CD14-positive monocyte (primary cell): ENCODE data around the gene IL18. TPM values are rescaled to one million over a fixed set of nuclear protein-coding genes. Genes with fewer than 3 reads are reported as not detected.

Experiments
- DNase-seq, 3 donors: peaks; one replicate each; pipeline ENCODE4 v3.0.0-alpha.2; 2011 to 2022
- H2AFZ ChIP-seq: 2 replicates; pipeline ENCODE4 v1.6.0; 2012; ENCODE audit warnings: mild to moderate bottlenecking, low read depth, low read length, inconsistent platforms; ENCODE audit not compliant: insufficient read depth, poor library complexity, severe bottlenecking
- H3K27ac ChIP-seq, 2 donors: 1 replicate in 1 of 2; 2 replicates in 1 of 2; pipeline ENCODE4 v1.5.1; 2012 to 2013; ENCODE audit warnings: low read length in 2 of 2, control low read depth in 1 of 2, inconsistent platforms in 1 of 2, low read depth in 1 of 2, mild to moderate bottlenecking in 1 of 2
- H3K27me3 ChIP-seq, 2 donors: one replicate each; pipeline versions ENCODE4 v1.6.0 to v1.6.1; 2011 to 2013; ENCODE audit warnings: low read length in 2 of 2; ENCODE audit not compliant: control insufficient read depth in 2 of 2, insufficient read depth in 2 of 2
- H3K36me3 ChIP-seq, 2 donors: replicated peaks in 1 of 2; 1 replicate in 1 of 2; 2 replicates in 1 of 2; pipeline versions ENCODE4 v1.5.1 to v1.6.1; 2012 to 2013; ENCODE audit warnings: low read length in 2 of 2, control low read depth in 1 of 2, inconsistent platforms in 1 of 2, mild to moderate bottlenecking in 1 of 2; ENCODE audit not compliant: insufficient read depth in 2 of 2, control insufficient read depth in 1 of 2
- H3K4me1 ChIP-seq, 2 donors: 1 replicate in 1 of 2; 2 replicates in 1 of 2; pipeline versions ENCODE4 v1.5.1 to v1.6.1; 2012 to 2013; ENCODE audit warnings: low read length in 2 of 2, control low read depth in 1 of 2, inconsistent platforms in 1 of 2, mild to moderate bottlenecking in 1 of 2, moderate library complexity in 1 of 2; ENCODE audit not compliant: insufficient read depth in 2 of 2, control insufficient read depth in 1 of 2
- H3K4me2 ChIP-seq: replicated peaks from 2 replicates; pipeline ENCODE3; 2012; ENCODE audit warnings: low read length, moderate library complexity, mild to moderate bottlenecking; ENCODE audit not compliant: poor library complexity, severe bottlenecking; ENCODE audit errors: extremely low read depth
- H3K4me3 ChIP-seq, 3 experiments: fragments of 200-600 bp in 1 of 3; sonication (generic) in 1 of 3; replicated peaks in 1 of 3; 1 replicate in 2 of 3; 2 replicates in 1 of 3; pipeline ENCODE4 v1.5.1; 2011 to 2013; ENCODE audit warnings: low read length in 3 of 3, mild to moderate bottlenecking in 3 of 3, control low read depth in 2 of 3, low read depth in 2 of 3, inconsistent platforms in 1 of 3, moderate library complexity in 1 of 3
- H3K79me2 ChIP-seq: 2 replicates; pipeline ENCODE4 v1.6.0; 2012; ENCODE audit warnings: mild to moderate bottlenecking, control low read depth, inconsistent platforms, low read length, moderate library complexity; ENCODE audit not compliant: insufficient read depth
- H3K9ac ChIP-seq: 2 replicates; pipeline ENCODE4 v1.6.0; 2017; ENCODE audit warnings: low read length, mild to moderate bottlenecking; ENCODE audit not compliant: insufficient read depth, poor library complexity, severe bottlenecking
- H3K9me3 ChIP-seq, 2 donors: replicated peaks in 1 of 2; 1 replicate in 1 of 2; 2 replicates in 1 of 2; pipeline versions ENCODE4 v1.5.1 to v1.6.1; 2012 to 2013; ENCODE audit warnings: low read length in 2 of 2, control low read depth in 1 of 2; ENCODE audit not compliant: control insufficient read depth in 1 of 2, insufficient read depth in 1 of 2
- H4K20me1 ChIP-seq: 2 replicates; pipeline ENCODE4 v1.6.0; 2012; ENCODE audit warnings: mild to moderate bottlenecking, low read length, control low read depth, moderate library complexity; ENCODE audit not compliant: insufficient read depth
- H3K27ac Mint-ChIP-seq, 7 donors: one replicate each; pipeline ENCODE4 v1.8.0; 2020; ENCODE audit warnings: mild to moderate bottlenecking in 7 of 7, mixed read lengths in 7 of 7, moderate library complexity in 6 of 7, inconsistent platforms in 2 of 7
- H3K27me3 Mint-ChIP-seq, 3 donors: one replicate each; pipeline ENCODE4 v1.8.0; 2021 to 2022; ENCODE audit warnings: low read depth in 3 of 3, mild to moderate bottlenecking in 3 of 3, mixed read lengths in 3 of 3, moderate library complexity in 3 of 3, inconsistent platforms in 1 of 3
- H3K36me3 Mint-ChIP-seq, 2 donors: one replicate each; pipeline ENCODE4 v1.8.0; 2020; ENCODE audit warnings: mixed read lengths in 2 of 2, inconsistent platforms in 1 of 2, mild to moderate bottlenecking in 1 of 2
- H3K4me1 Mint-ChIP-seq: one replicate; pipeline ENCODE4 v1.8.0; 2020; ENCODE audit warnings: mild to moderate bottlenecking, mixed read lengths
- H3K4me3 Mint-ChIP-seq, 2 donors: one replicate each; pipeline ENCODE4 v1.8.0; 2020; ENCODE audit warnings: mild to moderate bottlenecking in 2 of 2, mixed read lengths in 2 of 2, moderate library complexity in 1 of 2
- H3K9me3 Mint-ChIP-seq, 7 donors: one replicate each; pipeline ENCODE4 v1.8.0; 2020 to 2022; ENCODE audit warnings: mixed read lengths in 7 of 7, mild to moderate bottlenecking in 6 of 7, moderate library complexity in 6 of 7, inconsistent platforms in 2 of 7
- WGBS: methylation state at CpG from one replicate; pipeline ENCODE4 v1.1.5; 2013; ENCODE audit warnings: missing lambda C conversion rate; ENCODE audit not compliant: insufficient coverage; 5-methylcytosine and 5-hydroxymethylcytosine counted together
- intact Hi-C, 2 donors: fragments of 100-400 bp; cut with micrococcal nuclease; formaldehyde crosslinking; loops; one replicate each; pipeline versions ENCODE4 v1.15.0 to v1.15.1; 2023
- polyA plus RNA-seq, 3 donors: library from polyadenylated mRNA; depleted of rRNA in 1 of 3; unstranded in 2 of 3; stranded (reverse) in 1 of 3; fragments of 300-500 nt in 2 of 3; fragments of >200 nt in 1 of 3; fragmentation: Illumina TruSeq in 2 of 3; gene quantifications; 1 replicate in 2 of 3; 2 replicates in 1 of 3; pipeline ENCODE4 v1.2.3, GENCODE V29; 2012 to 2021
- TF ChIP-seq, protein P1 (sequence below): fragments of 200-600 bp; IDR thresholded peaks from one replicate; pipeline ENCODE4 v1.8.0; 2022; ENCODE audit warnings: antibody characterized with exemption, mild to moderate bottlenecking

Gene IL18
- polyA plus RNA-seq, 3 donors: 11.7 to 16.2 (median 16.1) TPM

DNA sequence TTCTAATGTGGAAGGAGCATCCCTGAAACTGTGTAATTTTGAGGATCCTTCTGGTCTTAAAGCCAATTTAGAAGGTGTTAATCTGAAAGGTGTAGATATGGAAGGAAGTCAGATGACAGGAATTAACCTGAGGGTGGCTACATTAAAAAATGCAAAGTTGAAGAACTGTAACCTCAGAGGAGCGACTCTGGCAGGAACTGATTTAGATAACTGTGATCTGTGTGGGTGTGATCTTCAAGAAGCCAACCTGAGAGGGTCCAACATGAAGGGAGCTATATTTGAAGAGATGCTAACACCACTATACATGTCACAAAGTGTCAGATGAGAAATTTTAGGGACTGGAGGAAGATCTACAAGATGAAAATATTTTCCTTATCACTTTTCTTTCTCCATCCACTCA, 19.0 kb upstream of the IL18 start:
- no peak overlapping the region for H2AFZ ChIP-seq
- no peak overlapping the region for H3K9ac ChIP-seq
- no peaks in the 10 kb centered on the region for H4K20me1 ChIP-seq
- Mint-ChIP-seq H3K27me3 (peaks cover 0 to 3% (median 2%) of the 10 kb centered on the region in 3 donors), H3K4me1 (peaks cover 28% of the 10 kb centered on the region), H3K9me3 (peaks cover 0 to 1% (median 0%) of the 10 kb centered on the region in 7 donors), H3K27ac (no peak overlapping the region), H3K4me3 (no peak overlapping the region), H3K36me3 (no peaks in the 10 kb centered on the region)
- H3K9me3 ChIP-seq: no peaks in the 10 kb centered on the region
- no peaks in the 10 kb centered on the region for H3K79me2 ChIP-seq
- H3K4me1 ChIP-seq: peaks cover 20 to 21% of the 10 kb centered on the region in 2 donors
- H3K27me3 ChIP-seq: no peaks in the 10 kb centered on the region
- H3K4me2 ChIP-seq: no peak overlapping the region
- no peak for DNase-seq
- TF ChIP-seq, protein P1, sequence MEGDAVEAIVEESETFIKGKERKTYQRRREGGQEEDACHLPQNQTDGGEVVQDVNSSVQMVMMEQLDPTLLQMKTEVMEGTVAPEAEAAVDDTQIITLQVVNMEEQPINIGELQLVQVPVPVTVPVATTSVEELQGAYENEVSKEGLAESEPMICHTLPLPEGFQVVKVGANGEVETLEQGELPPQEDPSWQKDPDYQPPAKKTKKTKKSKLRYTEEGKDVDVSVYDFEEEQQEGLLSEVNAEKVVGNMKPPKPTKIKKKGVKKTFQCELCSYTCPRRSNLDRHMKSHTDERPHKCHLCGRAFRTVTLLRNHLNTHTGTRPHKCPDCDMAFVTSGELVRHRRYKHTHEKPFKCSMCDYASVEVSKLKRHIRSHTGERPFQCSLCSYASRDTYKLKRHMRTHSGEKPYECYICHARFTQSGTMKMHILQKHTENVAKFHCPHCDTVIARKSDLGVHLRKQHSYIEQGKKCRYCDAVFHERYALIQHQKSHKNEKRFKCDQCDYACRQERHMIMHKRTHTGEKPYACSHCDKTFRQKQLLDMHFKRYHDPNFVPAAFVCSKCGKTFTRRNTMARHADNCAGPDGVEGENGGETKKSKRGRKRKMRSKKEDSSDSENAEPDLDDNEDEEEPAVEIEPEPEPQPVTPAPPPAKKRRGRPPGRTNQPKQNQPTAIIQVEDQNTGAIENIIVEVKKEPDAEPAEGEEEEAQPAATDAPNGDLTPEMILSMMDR: no peak
- no peaks in the 10 kb centered on the region for H3K36me3 ChIP-seq
- H3K4me3 ChIP-seq: no peak overlapping the region
- WGBS: no CpG with 5 or more reads among the region's 1 CpG
- intact Hi-C loops: no loop called here
- H3K27ac ChIP-seq: no peak overlapping the region

DNA sequence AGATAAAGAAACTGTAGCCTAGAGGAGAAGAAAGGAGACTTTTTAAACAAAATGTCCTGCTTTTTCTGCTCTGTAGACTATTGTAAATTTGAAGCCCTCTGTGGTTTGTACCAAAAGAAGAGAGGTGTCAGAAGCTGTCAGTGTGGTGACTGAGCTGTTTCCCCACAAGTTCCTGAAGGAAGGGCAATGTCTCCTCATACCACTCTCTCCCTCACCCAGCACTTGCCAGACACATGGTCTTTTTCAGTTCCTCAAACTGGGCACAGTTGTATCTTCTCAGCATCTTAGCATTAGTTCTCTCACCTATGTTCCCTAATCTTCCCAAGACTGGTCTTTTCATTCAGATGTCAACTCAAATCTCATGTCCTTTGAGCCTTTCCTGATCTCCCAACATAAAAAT, 15.7 kb upstream of the IL18 start:
- Histone ChIP-seq H2AFZ (no peak overlapping the region), H4K20me1 (no peaks in the 10 kb centered on the region), H3K36me3 (no peaks in the 10 kb centered on the region), H3K4me3 (peak overlapping the region in 1 of 3 experiments; percentile 60), H3K79me2 (no peaks in the 10 kb centered on the region), H3K4me1 (peaks cover 30 to 33% of the 10 kb centered on the region in 2 donors), H3K9ac (no peak overlapping the region), H3K9me3 (no peaks in the 10 kb centered on the region), H3K27ac (peak overlapping the region in 1 of 2 donors; percentile 66), H3K27me3 (no peaks in the 10 kb centered on the region), H3K4me2 (peak overlapping the region; percentile 64)
- peaks cover 0 to 3% (median 2%) of the 10 kb centered on the region in 3 donors for H3K27me3 Mint-ChIP-seq
- H3K4me3 Mint-ChIP-seq: peak overlapping the region in 1 of 2 donors; percentile 54
- intact Hi-C loops: loop anchor here (2.0 to 10.0 kb wide), 3 partner anchors 15 to 67 kb away; partner anchors contain the start of genes IL18 (in 1 of the 2) and PTS (in 1 of the 2)
- H3K4me1 Mint-ChIP-seq: peaks cover 35% of the 10 kb centered on the region
- TF ChIP-seq, protein P1: no peak
- peak; percentile 75 to 82 (median 80) for DNase-seq
- peaks cover 0 to 1% (median 0%) of the 10 kb centered on the region in 7 donors for H3K9me3 Mint-ChIP-seq
- peak overlapping the region; percentile 74 to 90 (median 82) for H3K27ac Mint-ChIP-seq
- H3K36me3 Mint-ChIP-seq: no peaks in the 10 kb centered on the region
